H1 (cell line): ENCODE measurements around the gene FIGNL1.

Experiments
- BRCA1 ChIP-seq: IDR thresholded peaks from 2 replicates; pipeline ENCODE4 v1.6.1; 2012; ENCODE audit warnings: low read depth, low read length, improper control_type of control experiment
- EP300 ChIP-seq, 2 experiments: IDR thresholded peaks; 1 replicate in 1 of 2; 2 replicates in 1 of 2; pipeline ENCODE4 v1.6.1; 2011 to 2012; ENCODE audit warnings: low read depth in 2 of 2, low read length in 2 of 2, mild to moderate bottlenecking in 2 of 2, borderline replicate concordance in 1 of 2, inconsistent platforms in 1 of 2, moderate library complexity in 1 of 2
- JUN ChIP-seq: IDR thresholded peaks from 2 replicates; pipeline ENCODE4 v1.6.1; 2011; ENCODE audit warnings: low read depth, mild to moderate bottlenecking, improper control_type of control experiment, low read length
- POLR2A ChIP-seq, 2 experiments: IDR thresholded peaks; 1 replicate in 1 of 2; 2 replicates in 1 of 2; pipeline ENCODE4 v1.6.1; 2011; ENCODE audit warnings: low read depth in 2 of 2, low read length in 2 of 2, mild to moderate bottlenecking in 2 of 2; ENCODE audit errors: control extremely low read depth in 1 of 2
- POLR2AphosphoS5 ChIP-seq: IDR thresholded peaks from 2 replicates; pipeline ENCODE4 v1.6.1; 2011; ENCODE audit warnings: low read depth, low read length
- TAF7 ChIP-seq: optimal IDR thresholded peaks from 2 replicates; pipeline ENCODE3; 2011; ENCODE audit warnings: low read depth, mild to moderate bottlenecking, inconsistent platforms, low read length, moderate library complexity, borderline replicate concordance
- TF ChIP-seq, protein P1 (sequence below): IDR thresholded peaks from 2 replicates; pipeline ENCODE4 v1.6.1; 2012; ENCODE audit warnings: inconsistent platforms

DNA sequence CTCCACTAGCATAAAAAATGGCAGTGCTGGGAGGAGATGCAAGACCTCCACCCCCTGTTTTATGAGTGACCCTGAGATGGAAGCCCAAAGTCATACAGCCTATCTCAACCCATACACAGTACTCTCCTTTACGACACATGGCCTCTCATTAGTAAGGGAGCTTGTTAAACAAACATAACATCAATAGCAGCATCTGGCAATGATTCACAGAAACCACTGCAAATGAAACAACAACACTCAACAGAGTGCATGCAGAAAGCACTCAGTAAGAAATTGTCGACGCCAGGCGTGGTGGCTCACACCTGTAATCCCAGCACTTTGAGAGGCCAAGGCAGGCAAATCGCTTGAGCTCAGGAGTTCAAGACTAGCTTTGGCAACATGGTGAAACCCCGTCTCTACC, 27.5 kb upstream of the FIGNL1 start:
- TF ChIP-seq POLR2A (IDR thresholded peaks at IDR 0.05; ENCODE audit: control extremely low read depth in 1 of 2, low read depth in 2 of 2, low read length in 2 of 2) (no peak), EP300 (IDR thresholded peaks at IDR 0.05; ENCODE audit: borderline replicate concordance in 1 of 2, low read depth in 2 of 2, low read length in 2 of 2) (no peak), TAF7 (no peak), BRCA1 (no peak), JUN (no peak), POLR2AphosphoS5 (no peak)
- TF ChIP-seq, protein P1, sequence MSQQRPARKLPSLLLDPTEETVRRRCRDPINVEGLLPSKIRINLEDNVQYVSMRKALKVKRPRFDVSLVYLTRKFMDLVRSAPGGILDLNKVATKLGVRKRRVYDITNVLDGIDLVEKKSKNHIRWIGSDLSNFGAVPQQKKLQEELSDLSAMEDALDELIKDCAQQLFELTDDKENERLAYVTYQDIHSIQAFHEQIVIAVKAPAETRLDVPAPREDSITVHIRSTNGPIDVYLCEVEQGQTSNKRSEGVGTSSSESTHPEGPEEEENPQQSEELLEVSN = no peak
